Activated T-cell treated with anti-CD3 and anti-CD28 coated beads, Interleukin-2, amount 50 U/mL, for 48 hours (primary cell): ENCODE measurements around the gene PKIB.

Experiments
- DNase-seq, 2 experiments: peaks; one replicate each; pipeline ENCODE4 v3.0.0-alpha.2; 2020

Gene PKIB

DNA sequence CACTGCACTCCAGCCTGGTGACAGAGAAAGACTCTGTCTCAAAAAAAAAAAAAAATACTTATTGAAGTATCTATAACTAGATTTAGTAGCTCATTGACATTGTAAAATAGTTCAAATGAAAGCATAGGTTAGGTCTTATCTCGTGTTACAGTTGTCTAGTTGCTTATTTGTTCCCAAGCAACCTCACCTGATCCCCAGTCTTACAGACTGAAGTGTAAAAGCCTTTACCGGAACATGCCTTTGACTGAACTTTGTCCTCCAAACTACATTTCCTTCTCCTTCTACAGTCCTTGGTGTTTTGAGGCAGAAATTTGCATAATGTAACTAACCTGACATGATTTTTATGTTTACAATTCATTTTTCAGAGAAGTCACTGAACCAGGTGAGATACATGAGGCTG lies 61.0 kb downstream of the PKIB start:
- DNase-seq: no peak

DNA sequence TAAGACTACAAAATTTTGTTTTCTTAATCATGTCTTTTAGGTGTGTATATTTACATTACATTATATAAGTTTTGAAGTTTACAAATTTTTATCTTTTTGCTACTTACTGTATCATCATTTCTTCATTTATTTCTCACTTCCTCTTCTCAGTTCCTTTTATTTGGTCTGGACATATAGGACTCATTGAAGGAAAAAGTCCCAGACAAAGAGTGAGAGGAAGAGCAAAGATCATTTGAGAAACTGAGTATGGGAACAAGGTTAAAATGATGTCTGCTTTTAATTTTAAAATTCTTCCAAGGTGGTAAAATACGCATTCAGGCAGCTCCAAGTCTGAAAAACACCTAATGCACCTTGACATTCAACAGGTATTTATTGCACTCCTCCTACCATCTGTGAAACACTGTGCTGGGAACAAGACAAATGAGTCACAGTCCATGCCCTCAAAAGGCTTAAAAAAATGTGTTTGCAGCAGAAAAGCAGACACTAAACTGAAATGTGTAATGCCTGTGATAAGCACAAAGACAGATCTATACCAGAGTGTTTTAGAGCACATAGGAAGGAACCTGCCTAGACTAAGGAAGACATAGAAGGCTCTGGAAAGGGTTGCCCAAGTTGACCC lies 63.2 kb downstream of the PKIB start:
- no peak for DNase-seq

DNA sequence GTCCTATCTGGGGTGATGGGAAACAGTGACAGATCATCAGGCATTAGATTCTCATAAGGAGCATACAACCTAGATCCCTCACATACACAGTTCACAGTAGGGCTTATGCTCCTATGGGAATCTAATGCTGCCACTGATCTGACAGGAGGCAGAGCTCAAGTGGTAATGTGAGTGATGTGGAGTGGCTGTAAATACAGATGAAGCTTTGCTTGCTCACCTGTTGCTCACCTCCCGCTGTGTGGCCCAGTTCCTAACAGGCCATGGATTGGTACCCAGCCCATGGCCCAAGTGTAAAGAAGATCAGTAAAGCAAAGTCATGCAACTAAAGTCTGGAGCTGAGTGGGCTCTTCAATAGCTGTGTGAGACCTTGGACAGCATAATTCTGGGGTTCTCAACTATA lies 65.9 kb downstream of the PKIB start:
- no peak for DNase-seq

DNA sequence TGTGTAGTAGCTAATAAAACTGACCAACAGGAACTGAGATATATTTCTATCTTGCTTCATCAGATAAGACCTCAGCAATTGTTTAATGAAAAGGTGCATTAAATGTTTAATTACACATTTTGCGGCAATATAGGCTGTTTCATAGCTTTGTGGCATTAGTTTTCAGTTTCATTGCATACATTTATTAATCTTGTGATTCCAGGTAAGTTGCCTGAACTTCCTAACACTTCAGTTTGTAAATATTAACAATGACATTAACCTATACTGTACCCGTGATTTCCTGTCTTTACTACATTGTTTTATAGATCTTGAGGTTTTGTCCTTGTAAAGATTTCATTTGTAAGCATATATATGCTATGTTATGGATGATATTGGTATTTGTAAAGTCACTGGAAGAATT lies 66.5 kb downstream of the PKIB start:
- no peak for DNase-seq

DNA sequence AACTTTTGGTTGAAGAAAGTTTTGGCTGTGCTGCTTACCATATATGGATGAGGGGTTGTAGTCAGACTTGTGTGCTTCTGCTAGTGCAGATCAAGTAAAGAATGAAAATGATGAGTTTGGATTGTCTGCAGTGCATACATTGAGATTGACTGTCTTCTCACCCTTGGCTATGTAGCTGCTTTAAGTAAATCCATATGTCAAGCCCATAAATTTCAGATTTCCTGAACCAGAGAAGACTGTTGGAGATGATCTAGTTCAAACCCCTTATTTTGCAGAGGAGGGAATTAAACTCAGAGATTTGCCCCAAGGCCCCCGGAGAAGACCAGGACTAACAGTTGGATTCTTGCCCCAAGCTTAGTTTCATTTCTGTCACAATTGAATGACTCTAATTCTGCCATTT lies 67.2 kb downstream of the PKIB start:
- no peak for DNase-seq

DNA sequence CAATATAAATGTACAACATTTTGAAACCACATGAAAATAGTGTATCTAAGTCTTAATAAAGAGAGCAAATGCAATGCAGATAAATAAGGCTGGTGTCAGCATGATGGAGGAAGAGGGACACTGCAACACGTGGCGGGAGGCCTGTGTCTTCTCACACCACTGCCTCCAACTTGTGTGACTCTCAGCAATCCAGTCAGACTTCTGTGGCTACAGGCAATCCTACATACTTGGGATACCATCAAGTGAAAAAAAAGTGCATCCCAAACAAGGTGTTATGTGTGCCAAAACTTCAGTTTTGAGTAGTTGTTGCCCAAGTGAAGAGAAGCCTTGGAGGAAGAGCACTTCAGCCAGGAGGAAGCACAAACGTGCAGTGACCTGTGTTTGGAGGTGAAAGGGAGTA lies 68.6 kb downstream of the PKIB start:
- DNase-seq: no peak

DNA sequence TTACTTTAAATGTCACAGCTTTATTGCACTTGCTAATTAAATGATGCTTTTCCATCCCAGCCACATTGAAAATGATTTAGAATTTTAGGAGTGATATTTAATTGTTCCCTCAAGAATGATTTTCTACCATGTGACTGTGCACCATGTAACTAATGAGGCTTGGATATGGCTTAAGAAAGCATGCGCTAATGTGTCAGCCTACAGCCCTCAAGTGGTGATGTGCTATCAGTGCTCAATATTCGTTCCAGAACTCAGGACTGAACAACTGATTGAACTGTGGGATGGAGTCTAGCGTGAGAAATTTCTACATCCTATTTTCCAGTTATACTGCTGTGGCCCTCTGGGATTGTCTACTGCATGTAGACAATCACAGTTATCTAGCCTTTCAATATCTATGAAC lies 71.5 kb downstream of the PKIB start:
- DNase-seq: no peak

DNA sequence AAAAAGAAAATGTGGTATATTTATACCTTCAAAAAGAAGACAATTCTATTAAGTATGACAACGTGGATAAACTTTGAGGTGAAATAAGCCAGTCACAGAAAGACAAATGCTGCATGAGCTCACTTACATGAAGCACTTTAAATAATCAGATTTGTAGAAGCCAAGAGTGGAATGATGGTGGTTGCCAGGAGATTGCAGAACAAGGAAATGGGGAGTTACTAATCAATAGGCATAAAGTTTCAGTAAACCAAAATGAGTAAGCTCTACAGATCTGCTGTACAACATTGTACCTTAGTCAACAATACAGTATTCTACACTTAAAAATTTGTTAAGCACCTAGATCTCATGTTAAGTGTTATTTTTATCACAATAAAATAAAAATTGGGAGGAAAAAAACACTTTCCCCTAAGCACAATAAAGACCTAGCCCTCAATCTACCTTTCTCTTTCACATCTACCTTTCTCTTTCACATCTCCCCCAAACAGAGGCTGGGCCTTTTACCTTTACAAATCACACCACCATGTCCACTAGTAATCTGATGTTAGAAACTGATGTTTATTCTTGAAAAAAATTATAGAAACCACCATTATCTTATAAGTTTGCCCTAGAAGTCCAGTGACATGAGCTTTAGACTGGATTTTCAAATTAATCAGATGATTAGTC lies 73.9 kb downstream of the PKIB start:
- no peak for DNase-seq

DNA sequence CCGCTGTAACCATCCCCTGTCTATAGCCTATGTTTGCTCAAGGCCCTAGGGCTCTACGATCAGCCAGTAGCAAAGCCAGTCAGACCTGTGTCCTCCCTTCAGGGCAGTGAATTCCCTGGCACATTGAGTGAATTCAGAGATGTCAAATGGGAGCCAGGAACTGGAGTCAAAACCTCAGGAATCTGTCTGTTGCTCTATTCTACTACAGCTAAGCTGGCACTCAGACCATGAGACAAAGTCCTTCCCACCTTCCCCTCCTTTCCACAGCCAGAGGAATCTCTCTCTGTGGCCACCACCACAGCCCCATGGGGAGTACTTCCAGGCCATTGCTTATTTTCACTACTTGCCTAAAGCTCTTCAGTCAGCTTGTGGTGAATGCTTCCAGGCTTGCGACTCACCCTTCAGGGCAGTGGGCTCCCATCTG lies 82.0 kb downstream of the PKIB start:
- DNase-seq: no peak

DNA sequence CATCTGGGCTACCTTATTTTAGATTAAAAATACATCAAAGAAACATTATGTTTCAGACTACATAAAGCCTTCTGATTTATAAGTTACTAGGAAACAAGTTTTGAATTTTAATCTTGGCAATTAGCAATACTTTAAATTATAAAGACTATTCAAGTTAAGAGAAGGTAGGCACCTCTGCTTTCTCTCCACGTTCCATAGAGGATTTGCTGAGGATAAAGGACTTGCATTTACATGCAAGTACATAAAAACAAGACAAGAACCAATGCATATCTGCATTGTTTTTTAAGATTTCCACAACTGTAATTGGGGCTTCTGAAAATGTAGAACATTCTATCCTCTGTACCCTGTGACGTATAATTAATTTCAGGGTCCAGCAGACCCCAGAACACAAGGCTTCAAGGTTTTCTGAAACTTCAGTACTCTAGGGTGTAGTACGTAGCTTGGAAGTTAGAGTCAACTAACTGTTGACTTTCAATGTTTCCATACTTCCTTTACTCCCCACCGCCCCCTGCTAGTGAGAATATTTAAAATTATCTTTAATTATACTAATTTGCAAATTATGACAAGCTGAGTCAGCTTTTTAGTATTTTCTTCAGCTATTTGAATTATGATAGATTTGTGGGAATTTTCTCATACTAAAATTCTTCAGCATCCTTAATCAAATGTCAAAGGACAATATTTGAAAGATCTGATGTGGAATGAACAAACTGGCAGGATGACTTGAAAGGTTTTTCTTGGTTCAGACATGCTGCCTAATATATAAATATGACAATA lies 82.8 kb downstream of the PKIB start:
- no peak for DNase-seq

DNA sequence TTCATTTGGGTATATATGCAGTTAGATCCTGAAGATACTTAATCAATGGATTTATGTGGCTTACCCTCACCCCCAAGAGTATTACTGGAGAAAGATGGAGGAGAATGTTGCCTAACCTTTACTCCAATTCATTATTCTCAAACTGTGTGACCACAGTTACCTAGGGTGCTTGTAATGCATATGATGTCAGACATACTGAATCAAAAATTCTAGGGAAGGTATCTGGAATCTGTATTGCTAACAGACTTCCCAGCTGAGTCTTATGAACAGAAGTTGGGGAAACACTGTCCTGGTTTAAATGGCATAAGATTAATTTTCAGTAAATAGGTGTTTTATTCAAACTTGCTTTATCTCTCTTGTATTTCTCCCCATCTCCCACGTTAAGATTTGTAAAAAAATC lies 83.9 kb downstream of the PKIB start:
- DNase-seq: no peak

DNA sequence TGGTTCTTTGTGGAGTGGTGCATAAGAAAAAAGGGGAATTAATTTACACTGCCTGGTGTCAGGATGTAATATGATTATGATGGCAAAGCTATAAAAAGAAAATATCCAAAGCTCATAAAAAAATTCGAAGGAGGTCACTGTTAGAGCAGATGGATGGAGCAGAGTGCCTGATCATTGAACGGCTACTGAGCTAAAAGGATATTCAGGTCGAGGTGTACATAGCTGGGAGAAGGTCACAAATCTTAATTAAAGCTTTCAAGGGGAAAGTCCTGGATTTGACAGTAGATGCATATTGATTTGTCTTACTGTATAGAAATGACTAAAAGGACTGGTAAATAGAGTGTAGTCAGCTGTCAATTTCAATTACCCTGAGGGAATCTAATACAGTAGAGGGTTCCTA lies 84.4 kb downstream of the PKIB start:
- no peak for DNase-seq

DNA sequence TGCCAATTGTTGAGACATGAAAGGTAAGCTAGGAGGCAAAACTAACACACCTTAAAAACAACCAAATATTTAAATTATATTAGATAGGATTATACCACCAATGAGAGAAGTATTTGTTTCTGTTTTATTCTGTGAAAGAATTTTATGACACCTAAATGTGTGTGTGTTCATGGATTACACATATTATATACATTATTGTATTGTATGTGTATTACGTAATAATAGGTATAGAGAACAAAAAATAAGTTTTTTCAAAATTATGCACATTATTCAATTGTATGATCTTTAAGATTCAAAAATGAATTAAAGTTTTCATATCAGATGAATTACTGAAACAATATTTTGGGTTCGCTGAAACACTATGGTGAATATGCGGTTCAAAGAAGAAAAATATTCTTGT lies 85.0 kb downstream of the PKIB start:
- no peak for DNase-seq

DNA sequence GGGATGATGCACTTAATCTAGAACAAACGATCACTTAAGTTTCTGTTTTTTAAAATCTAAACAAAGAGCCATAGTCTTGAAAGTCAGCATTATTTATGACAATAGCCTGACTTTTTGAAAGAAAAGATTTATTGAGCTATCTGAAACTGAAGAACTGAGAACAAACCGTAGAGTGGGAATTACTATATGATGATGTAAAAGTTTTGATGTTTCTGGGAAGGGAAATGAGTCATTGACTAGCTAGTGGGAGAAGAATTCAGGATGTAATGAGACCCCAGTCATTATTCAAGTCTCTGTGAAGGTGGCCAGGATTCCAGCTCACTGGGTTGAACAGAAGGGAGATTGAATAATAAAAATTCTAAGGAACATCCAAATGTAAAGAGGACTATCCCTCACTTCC lies 85.9 kb downstream of the PKIB start:
- no peak for DNase-seq

DNA sequence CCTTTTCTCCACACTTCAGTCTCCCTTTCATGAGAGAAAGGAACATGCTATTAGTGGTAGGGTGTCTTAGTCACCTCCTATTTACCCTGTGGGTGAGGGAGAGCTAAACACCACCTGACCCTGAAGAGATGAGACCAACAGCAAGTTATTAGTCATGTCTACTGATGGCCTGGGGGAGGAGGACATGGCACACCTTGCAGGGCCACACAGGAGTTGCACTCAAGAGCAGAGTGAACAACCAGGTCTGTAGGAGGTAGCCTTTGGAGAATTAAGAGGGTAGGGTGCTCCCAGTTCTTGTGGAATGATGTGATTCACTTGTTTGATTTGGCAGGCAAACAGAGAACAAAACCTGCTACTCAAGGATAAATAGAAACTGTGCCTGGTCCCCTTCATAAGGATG lies 86.6 kb downstream of the PKIB start:
- no peak for DNase-seq

DNA sequence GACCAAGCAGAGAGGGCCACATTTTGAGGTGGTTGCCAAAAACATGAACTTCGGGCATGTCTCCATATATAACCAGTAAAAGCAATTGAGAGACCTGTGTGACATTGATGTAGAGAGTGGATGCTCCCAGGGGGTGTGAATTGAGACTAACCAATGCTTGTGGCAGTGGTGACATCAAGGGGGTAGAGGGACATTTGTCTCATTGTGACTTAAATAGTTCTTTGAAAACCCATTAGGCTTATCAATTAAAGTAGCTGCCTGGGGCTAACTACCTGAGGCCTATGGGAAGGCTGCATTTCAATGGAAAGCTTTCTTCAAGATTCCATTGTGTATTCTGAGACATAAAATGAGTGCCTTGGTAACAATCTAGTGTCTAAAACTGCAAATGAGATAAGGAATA lies 87.3 kb downstream of the PKIB start:
- no peak for DNase-seq

DNA sequence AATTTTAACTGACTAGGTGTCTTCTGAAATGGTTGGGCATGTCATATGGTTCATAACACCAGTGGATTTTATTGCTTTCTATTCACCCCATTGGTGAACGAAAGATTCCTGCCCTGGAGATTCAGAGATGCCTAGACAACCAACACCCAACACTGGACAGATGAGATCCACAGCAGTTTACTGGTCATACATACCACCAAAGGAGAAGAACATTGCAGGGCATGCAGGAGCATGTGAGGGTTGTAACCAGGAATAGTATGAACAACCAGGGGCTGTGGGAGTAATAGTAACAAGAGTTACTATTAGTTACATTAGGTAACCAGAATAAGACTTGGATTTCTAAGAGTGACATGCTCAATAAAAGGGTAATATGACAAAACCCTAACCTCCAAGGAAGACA lies 91.5 kb downstream of the PKIB start:
- DNase-seq: no peak

DNA sequence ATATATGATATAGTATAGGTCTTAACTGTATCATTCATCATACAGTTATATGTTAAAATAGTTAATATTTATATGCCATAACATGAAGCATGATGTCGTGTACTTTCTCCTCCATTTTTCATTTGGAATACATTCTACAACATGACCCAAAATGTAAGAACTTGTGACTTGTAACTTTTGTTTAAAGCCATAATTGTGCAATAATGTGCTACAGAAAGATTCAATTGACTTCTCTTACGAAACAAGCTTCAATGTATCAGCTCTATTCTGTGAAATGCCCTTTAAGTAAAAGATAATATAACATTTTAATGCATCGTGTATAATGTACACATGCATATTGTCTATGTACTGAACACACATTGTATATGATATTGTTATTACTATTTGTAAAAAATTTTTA lies 92.6 kb downstream of the PKIB start:
- no peak for DNase-seq

DNA sequence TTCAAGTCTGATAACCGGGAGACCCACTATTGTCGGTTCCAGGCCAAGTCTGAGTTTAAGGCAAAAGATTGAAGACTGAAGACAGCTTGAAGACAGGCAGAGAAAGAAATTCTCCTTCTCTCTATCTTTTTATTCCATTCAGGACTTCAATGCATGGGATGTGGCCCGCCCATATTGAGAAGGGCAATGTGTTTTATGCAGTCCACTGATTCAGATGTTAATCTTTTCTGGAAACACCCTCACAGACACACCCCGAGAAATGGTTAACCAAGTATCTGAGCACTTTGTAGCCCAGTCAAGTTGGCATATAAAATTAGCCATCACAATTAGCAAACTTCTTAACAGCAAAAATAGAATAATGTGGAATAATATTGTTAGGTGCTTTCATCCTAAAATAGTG lies 93.9 kb downstream of the PKIB start:
- DNase-seq: no peak

DNA sequence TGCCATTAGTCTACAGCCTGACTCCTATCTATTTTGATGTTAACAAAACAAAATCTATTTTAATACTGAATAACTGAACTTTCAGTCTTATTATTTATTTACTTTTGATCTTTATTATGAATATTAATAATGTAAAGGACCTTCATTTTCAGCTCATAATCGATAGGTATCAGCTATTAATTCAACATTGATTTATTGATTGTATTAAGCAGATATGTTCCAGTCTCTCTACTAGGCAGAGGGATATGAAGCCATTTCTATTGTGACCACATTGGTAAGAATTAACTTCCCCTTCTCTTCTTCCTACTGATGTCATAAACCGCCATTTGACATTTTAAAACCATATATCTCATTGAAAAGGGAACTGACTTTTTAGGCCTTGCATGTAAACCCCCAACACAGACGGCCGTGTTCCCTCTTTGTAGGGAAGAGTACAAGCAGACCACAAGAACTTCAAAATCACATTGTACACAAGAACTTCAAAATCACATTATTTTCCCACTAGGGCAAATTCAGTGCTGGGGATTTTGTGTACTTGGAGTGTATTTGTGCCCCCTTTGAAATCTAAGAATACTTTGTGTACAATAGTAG lies 99.8 kb downstream of the PKIB start:
- DNase-seq: no peak

DNA sequence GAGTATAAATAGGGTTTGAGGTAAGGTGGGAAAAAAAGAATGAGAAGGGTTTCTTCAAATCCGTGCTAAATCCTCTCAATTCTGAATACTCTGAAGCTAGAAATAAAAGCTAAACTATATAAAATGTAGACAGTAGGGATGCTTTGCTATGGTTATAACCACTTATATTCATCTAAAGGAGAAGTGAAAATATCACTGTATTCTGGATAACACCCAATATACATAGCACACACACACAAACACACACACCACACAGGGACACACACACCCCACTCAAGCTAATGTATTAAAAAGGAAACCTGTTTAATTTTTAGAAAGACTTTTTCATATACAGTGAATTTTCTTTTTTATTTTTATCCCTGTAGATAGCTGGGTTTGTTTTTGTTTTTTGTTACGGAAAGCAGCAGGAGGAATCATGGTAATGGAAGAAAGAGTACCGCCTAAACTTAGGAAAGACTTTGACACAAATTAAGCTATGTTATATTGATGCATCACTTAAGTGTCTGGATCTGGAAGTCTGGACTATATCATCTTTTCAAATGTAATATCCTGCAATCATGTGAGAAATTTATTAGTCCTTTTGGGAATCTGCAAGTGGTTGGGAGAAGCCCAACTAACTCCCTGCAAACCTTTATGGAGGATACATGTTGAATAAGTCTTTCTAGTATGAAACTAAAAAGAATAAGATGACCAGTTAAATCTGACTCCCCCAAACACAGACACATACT lies 100.9 kb downstream of the PKIB start:
- no peak for DNase-seq

DNA sequence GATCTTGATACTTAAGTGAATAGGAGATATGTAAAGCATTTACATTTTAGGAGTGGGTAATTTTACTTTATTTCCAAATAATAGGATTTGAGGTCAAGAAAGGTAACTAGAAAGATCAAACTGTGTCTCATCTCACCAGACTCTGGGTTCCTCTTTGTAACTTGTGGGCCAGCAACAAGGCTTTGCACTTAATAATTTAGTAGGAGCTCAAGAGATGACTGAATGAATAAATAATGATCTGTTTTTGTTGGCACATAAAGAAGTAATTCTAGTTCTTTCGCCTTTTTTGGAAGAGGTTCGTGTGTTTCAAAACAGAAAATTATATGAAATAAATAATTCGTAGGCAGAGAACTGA lies 101.9 kb downstream of the PKIB start:
- no peak for DNase-seq

DNA sequence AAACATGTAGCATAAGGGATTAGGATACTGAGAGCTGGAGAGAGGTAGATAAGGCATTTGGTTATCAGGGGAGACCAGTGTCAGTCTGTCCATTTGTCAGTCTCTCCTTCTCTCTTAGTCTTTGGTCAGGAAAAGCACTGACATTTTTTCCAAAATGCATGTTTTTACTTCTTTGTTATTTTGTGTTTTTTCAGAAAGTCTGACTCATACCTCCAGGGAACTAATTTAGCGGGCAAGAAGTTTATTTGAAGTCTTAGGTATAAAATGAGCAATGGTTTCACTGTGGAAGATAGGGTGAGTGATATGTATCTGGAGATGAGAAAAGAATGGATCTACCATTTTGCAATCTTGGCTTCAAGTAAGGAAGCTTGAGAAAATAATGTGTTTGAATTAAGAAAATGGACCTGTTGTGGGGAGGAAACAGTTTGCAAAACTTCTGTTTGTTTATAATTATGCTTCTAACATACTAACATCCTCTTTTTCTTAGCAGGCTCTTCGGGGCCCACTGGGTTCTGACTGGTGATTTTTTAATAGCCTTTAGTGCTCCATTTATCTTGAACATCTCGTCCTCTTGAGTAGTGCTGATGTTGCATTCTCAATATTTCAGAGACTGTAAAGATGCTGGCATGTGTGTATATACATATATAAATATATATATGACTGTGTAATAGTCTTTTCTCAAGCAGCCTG lies 102.4 kb downstream of the PKIB start:
- no peak for DNase-seq
